Calu3 (cell line): ENCODE results near the gene AP2S1. TPM values are rescaled to one million over a fixed set of nuclear protein-coding genes. Genes with fewer than 3 reads are reported as not detected.
A peak's percentile ranks its signal among the peaks of the same experiment; 100 is the strongest.

ENCODE experiments used
- BruUV-seq: library from RNA; stranded (reverse); fragments of 400-500 nt; replicated peaks from 2 replicates; lab custom pipeline; 2021; lab: Mats Ljungman, UMichigan
- CTCF ChIA-PET: fragments of 300-600 bp; sonication (Branson Sonifier 250); formaldehyde crosslinking; loops from one replicate; lab custom pipeline; 2022; ENCODE audit warnings: antibody characterized with exemption; lab: Charles Lee
- DNase-seq: peaks from one replicate; pipeline ENCODE4 v3.0.0; 2022
- H3K27ac Mint-ChIP-seq: one replicate; pipeline ENCODE4 v1.8.0; 2022; ENCODE audit warnings: mixed read lengths; ENCODE audit not compliant: unreplicated experiment
- H3K27me3 Mint-ChIP-seq: one replicate; pipeline ENCODE4 v1.8.0; 2022; ENCODE audit warnings: mixed read lengths; ENCODE audit not compliant: unreplicated experiment
- H3K36me3 Mint-ChIP-seq: one replicate; pipeline ENCODE4 v1.8.0; 2022; ENCODE audit warnings: mild to moderate bottlenecking, moderate library complexity, mixed read lengths; ENCODE audit not compliant: insufficient read depth, unreplicated experiment
- H3K4me1 Mint-ChIP-seq: one replicate; pipeline ENCODE4 v1.8.0; 2022; ENCODE audit warnings: mild to moderate bottlenecking, low read depth, mixed read lengths; ENCODE audit not compliant: unreplicated experiment
- H3K4me3 Mint-ChIP-seq: one replicate; pipeline ENCODE4 v1.8.0; 2022; ENCODE audit warnings: mild to moderate bottlenecking, low read depth, moderate library complexity, mixed read lengths; ENCODE audit not compliant: unreplicated experiment
- H3K9me3 Mint-ChIP-seq: one replicate; pipeline ENCODE4 v1.8.0; 2022; ENCODE audit warnings: low read depth, mixed read lengths; ENCODE audit not compliant: unreplicated experiment
- CTCF ChIP-seq: fragments of 200-600 bp; IDR thresholded peaks from one replicate; pipeline ENCODE4 v1.8.0; 2022; ENCODE audit warnings: antibody characterized with exemption; ENCODE audit not compliant: unreplicated experiment
- intact Hi-C: fragments of 100-400 bp; cut with micrococcal nuclease; formaldehyde crosslinking; loops from one replicate; pipeline ENCODE4 v1.10.0; 2022; ENCODE audit not compliant: unreplicated experiment
- total RNA-seq: library from RNA; stranded (reverse); gene quantifications from 2 replicates; pipeline ENCODE4 v1.2.3, GENCODE V29; 2022

Gene AP2S1
- total RNA-seq, 1 experiment from 2014 or later = 184 TPM

- no peak for DNase-seq
- Mint-ChIP-seq H3K36me3 (peaks cover 27% of the 10 kb centered on the region), H3K27me3 (no peaks in the 10 kb centered on the region), H3K9me3 (no peaks in the 10 kb centered on the region), H3K4me3 (no peak overlapping the region), H3K27ac (no peak overlapping the region), H3K4me1 (peaks cover 58% of the 10 kb centered on the region)
- no TSS peak for BruUV-seq
- no peak for TF ChIP-seq CTCF
- CTCF ChIA-PET = interaction anchor here (0.7 to 1.0 kb wide), 2 partner anchors 12 to 101 kb away, joined by 3 to 6 read pairs; no protein-coding TSS in a partner anchor
- intact Hi-C loops = no loop called here
Measured at GRCh38 chr19:46896076-46896794, 45.6 kb upstream of the AP2S1 start.

GRCh38 chr19:46892252-46893179 lies 41.9 kb upstream of the AP2S1 start:
- no peaks in the 10 kb centered on the region for H3K27me3 Mint-ChIP-seq
- no peak overlapping the region for H3K4me3 Mint-ChIP-seq
- DNase-seq = no peak
- CTCF ChIA-PET = interaction anchor here (0.6 to 0.8 kb wide), 4 partner anchors 10 to 226 kb away, joined by 3 to 6 read pairs (median 3); no protein-coding TSS in a partner anchor
- BruUV-seq = no TSS peak
- H3K27ac Mint-ChIP-seq = peak overlapping the region; percentile 4
- no peak for TF ChIP-seq CTCF
- H3K36me3 Mint-ChIP-seq = peaks cover 21% of the 10 kb centered on the region
- intact Hi-C loops = no loop called here
- no peaks in the 10 kb centered on the region for H3K9me3 Mint-ChIP-seq
- H3K4me1 Mint-ChIP-seq = peaks cover 42% of the 10 kb centered on the region

GRCh38 chr19:46890423-46891170 lies 40.0 kb upstream of the AP2S1 start:
- Mint-ChIP-seq H3K4me1 (peaks cover 50% of the 10 kb centered on the region), H3K4me3 (no peak overlapping the region), H3K27me3 (no peaks in the 10 kb centered on the region), H3K27ac (peak overlapping the region; percentile 67), H3K36me3 (peaks cover 21% of the 10 kb centered on the region), H3K9me3 (no peaks in the 10 kb centered on the region)
- intact Hi-C loops = no loop called here
- no peak for TF ChIP-seq CTCF
- CTCF ChIA-PET = interaction anchor here (0.8 to 2.4 kb wide), 12 partner anchors 9 to 126 kb away, joined by 3 to 12 read pairs (median 3); no protein-coding TSS in a partner anchor
- peak; percentile 53 for DNase-seq
- BruUV-seq = no TSS peak

GRCh38 chr19:46887240-46887782 lies 36.7 kb upstream of the AP2S1 start:
- CTCF ChIA-PET = no interaction called here
- Mint-ChIP-seq H3K36me3 (peaks cover 10% of the 10 kb centered on the region), H3K27me3 (no peaks in the 10 kb centered on the region), H3K4me1 (peaks cover 29% of the 10 kb centered on the region), H3K4me3 (no peak overlapping the region), H3K9me3 (no peaks in the 10 kb centered on the region), H3K27ac (no peak overlapping the region)
- no TSS peak for BruUV-seq
- DNase-seq = no peak
- TF ChIP-seq CTCF = no peak
- intact Hi-C loops = no loop called here
